DOHH2 (cell line): ENCODE data around the gene AMFR.

ENCODE experiments used
- H3F3A ChIP-seq: fragments of 200-600 bp; sonication (generic), shearing (Covaris generic); 2 replicates; pipeline ENCODE4 v1.6.0; 2016; ENCODE audit warnings: antibody characterized with exemption, mild to moderate bottlenecking; ENCODE audit not compliant: control insufficient read depth, insufficient read depth
- H3K27ac ChIP-seq: fragments of 200-600 bp; sonication (generic); 2 replicates; pipeline ENCODE4 v1.5.1; 2014; ENCODE audit warnings: low read depth, mild to moderate bottlenecking, low read length, moderate library complexity
- H3K27me3 ChIP-seq: fragments of 200-600 bp; sonication (generic); 2 replicates; pipeline ENCODE4 v1.6.1; 2014; ENCODE audit warnings: mild to moderate bottlenecking, low read length, mixed read lengths; ENCODE audit not compliant: control insufficient read depth
- H3K36me3 ChIP-seq: fragments of 200-600 bp; sonication (generic); 2 replicates; pipeline ENCODE4 v1.6.1; 2014; ENCODE audit warnings: mild to moderate bottlenecking, low read length, moderate library complexity, mixed read lengths; ENCODE audit not compliant: control insufficient read depth
- H3K4me1 ChIP-seq: fragments of 200-600 bp; sonication (generic); 2 replicates; pipeline ENCODE4 v1.6.1; 2014; ENCODE audit warnings: mild to moderate bottlenecking, low read length, mixed read lengths; ENCODE audit not compliant: control insufficient read depth
- H3K4me2 ChIP-seq: fragments of 200-600 bp; sonication (generic); 2 replicates; pipeline ENCODE4 v1.6.0; 2014; ENCODE audit warnings: mild to moderate bottlenecking, low read length, moderate library complexity
- H3K4me3 ChIP-seq: fragments of 200-600 bp; sonication (generic); 2 replicates; pipeline ENCODE4 v1.5.1; 2014; ENCODE audit warnings: mild to moderate bottlenecking, low read length, mixed read lengths
- H3K79me2 ChIP-seq: fragments of 200-600 bp; sonication (generic); 2 replicates; pipeline ENCODE4 v1.6.1; 2014; ENCODE audit warnings: mild to moderate bottlenecking, low read length, mixed read lengths; ENCODE audit not compliant: control insufficient read depth
- H3K9me2 ChIP-seq: fragments of 200-600 bp; sonication (generic); replicated peaks from 2 replicates; pipeline ENCODE4 v1.6.1; 2014; ENCODE audit warnings: mild to moderate bottlenecking, low read length, mixed read lengths; ENCODE audit not compliant: control insufficient read depth
- H3K9me3 ChIP-seq: fragments of 200-600 bp; sonication (generic); 2 replicates; pipeline ENCODE4 v1.6.1; 2014; ENCODE audit warnings: antibody characterized with exemption, low read length, mixed read lengths; ENCODE audit not compliant: control insufficient read depth, insufficient read depth
- H4K20me1 ChIP-seq: fragments of 200-600 bp; sonication (generic); 2 replicates; pipeline ENCODE4 v1.6.0; 2014; ENCODE audit warnings: low read depth, mild to moderate bottlenecking, antibody characterized with exemption, low read length, moderate library complexity; ENCODE audit not compliant: control insufficient read depth, insufficient read depth
- CTCF ChIP-seq: fragments of 200-600 bp; sonication (generic); IDR thresholded peaks from one replicate; pipeline ENCODE4 v1.5.1; 2014; ENCODE audit warnings: antibody characterized with exemption, mild to moderate bottlenecking, low read depth, low read length; ENCODE audit not compliant: poor library complexity, severe bottlenecking
- EZH2phosphoT487 ChIP-seq: fragments of 200-600 bp; sonication (generic); IDR thresholded peaks from 2 replicates; pipeline ENCODE4 v1.6.1; 2017; ENCODE audit warnings: borderline replicate concordance, mild to moderate bottlenecking, antibody characterized with exemption, low read length, moderate library complexity, mixed read lengths

The AMFR gene

DNA sequence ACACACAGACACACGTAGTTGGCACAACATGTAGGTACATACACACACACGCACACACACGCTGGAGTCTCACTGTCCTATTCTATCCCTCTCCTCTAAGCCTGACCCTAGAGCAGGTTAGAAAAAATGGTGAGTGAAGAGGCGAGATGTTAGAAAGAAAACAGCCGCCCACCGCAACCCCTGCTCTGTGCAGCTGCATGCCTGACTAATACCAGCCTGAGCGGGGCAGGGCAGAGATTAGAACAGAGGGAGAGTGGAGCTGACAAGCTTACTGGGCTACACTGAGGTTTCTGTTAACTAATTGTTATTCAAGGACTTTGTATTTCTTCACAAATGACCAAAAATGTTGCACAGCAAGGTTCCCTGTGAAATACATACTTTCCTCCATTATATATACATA is 59.8 kb downstream of the AMFR start:
- no peaks in the 10 kb centered on the region for H3K79me2 ChIP-seq
- H3K9me2 ChIP-seq, result no peaks in the 10 kb centered on the region
- no peak overlapping the region for H3K4me3 ChIP-seq
- H4K20me1 ChIP-seq, result 0 out of 2 replicates have a peak, but pooled peaks cover 10% of the 10 kb centered on the region
- no peak for TF ChIP-seq CTCF
- no peak for TF ChIP-seq EZH2phosphoT487
- peaks cover 7% of the 10 kb centered on the region for H3F3A ChIP-seq
- H3K27ac ChIP-seq, result no peak overlapping the region
- H3K36me3 ChIP-seq, result peaks cover 89% of the 10 kb centered on the region
- H3K9me3 ChIP-seq, result no peaks in the 10 kb centered on the region
- no peaks in the 10 kb centered on the region for H3K27me3 ChIP-seq
- no peaks in the 10 kb centered on the region for H3K4me1 ChIP-seq
- no peak overlapping the region for H3K4me2 ChIP-seq

DNA sequence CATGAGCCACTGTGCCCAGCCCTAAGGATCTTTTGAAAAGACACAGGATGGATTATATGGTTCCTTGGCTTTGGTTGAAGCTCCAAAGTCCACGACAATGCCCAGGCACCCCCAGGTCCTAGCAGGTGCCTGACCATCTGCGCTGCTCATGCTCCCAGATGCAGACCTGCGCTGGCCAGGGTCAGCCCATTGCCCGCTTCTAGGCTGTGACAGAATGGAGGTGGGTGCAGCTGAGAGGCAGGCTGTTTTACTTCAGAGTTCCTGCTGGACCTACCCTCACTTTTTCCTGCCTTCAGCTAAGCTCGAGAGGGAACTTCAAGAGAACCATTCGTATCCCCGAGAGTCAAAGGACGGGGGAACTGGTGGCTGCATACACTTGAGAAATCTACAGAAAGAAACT is 60.5 kb downstream of the AMFR start:
- Histone ChIP-seq H3K36me3 (peaks cover 83% of the 10 kb centered on the region), H3K9me2 (no peaks in the 10 kb centered on the region), H3K4me3 (no peak overlapping the region)

DNA sequence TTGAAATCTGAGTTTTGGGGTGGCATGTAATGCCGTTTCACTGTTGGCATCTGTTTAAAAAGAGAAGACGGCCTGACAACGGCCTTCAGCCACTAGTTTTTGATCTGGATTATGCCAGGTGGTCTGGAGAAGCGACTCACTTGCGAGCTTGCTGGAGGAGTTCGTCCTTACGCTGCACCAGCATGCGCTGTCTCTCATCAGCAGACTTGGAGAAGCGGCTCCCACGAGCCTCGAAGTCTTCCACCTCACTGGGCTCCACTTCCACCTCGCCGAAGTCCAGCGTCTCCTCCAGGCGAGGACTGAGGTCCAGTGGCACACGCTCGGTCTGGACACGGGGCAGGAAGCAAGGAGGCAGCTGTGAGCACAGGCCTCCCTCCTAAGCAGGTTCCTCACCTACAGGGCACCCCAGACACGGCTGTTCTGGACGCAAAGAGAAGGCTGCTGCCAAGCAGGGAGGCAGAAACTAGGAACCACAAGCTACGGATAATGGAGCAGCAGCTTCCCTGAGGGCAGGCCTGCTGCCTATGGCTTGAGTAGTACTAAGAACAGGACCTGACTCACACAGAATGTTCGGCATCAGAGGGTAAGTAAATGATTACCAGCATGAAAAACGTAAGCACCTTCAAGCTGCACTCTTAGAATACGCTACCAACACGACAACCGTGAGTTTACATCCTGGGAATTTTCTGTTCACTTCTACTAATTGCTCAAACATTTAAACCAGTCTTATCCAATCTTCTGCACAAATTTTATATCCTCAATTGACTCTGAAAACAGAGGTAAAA is 61.4 kb downstream of the AMFR start:
- Histone ChIP-seq H3K79me2 (no peaks in the 10 kb centered on the region), H3K9me3 (no peaks in the 10 kb centered on the region), H3K9me2 (no peaks in the 10 kb centered on the region), H3K27ac (no peak overlapping the region), H3K27me3 (no peaks in the 10 kb centered on the region), H3K4me3 (no peak overlapping the region), H3F3A (peaks cover 9% of the 10 kb centered on the region), H3K4me2 (no peak overlapping the region), H4K20me1 (0 out of 2 replicates have a peak, but pooled peaks cover 6% of the 10 kb centered on the region), H3K4me1 (no peaks in the 10 kb centered on the region), H3K36me3 (peaks cover 74% of the 10 kb centered on the region)
- TF ChIP-seq CTCF (no peak), EZH2phosphoT487 (no peak)

More for the DNA sequence above, 60.5 kb downstream of the AMFR start:
- Histone ChIP-seq H3K4me1 (no peaks in the 10 kb centered on the region), H3K79me2 (no peaks in the 10 kb centered on the region), H3K4me2 (no peak overlapping the region), H3K9me3 (no peaks in the 10 kb centered on the region), H3K27ac (no peak overlapping the region), H3K27me3 (no peaks in the 10 kb centered on the region), H3F3A (peaks cover 7% of the 10 kb centered on the region), H4K20me1 (0 out of 2 replicates have a peak, but pooled peaks cover 10% of the 10 kb centered on the region)
- TF ChIP-seq CTCF, result no peak
- no peak for TF ChIP-seq EZH2phosphoT487
